Keratinocyte (primary cell): ENCODE data around the gene MGAT5B. TPM values are rescaled to one million over a fixed set of nuclear protein-coding genes. Genes with fewer than 3 reads are reported as not detected.
"Not testable (repeated sequence)": the region's sequence is repeated elsewhere in the genome, so short reads cannot be mapped to it uniquely, and the experiment has no call there.

ENCODE experiments used
- DNase-seq: peaks from one replicate; pipeline ENCODE4 v3.0.0-alpha.2; 2011; ENCODE audit warnings: low read depth, missing footprints, low spot score
- FAIRE-seq: peaks from 2 replicates; lab custom pipeline; 2011; peaks lifted over from hg19 to GRCh38; lab: Jason Lieb, UNC
- H2AFZ ChIP-seq: 2 replicates; pipeline ENCODE4 v1.6.0; 2012; ENCODE audit warnings: low read length, control low read depth, inconsistent platforms; ENCODE audit not compliant: control insufficient read depth
- H3K27ac ChIP-seq: 2 replicates; pipeline ENCODE4 v1.5.1; 2011; ENCODE audit warnings: low read length; ENCODE audit not compliant: control insufficient read depth, insufficient read depth
- H3K27me3 ChIP-seq: 3 replicates; pipeline ENCODE4 v1.6.0; 2011; ENCODE audit warnings: low read length; ENCODE audit not compliant: control insufficient read depth, insufficient read depth; ENCODE audit errors: extremely low read depth
- H3K36me3 ChIP-seq, 2 experiments: 2 replicates in 1 of 2; 3 replicates in 1 of 2; pipeline ENCODE4 v1.5.1; 2011; ENCODE audit warnings: low read length in 2 of 2, mild to moderate bottlenecking in 1 of 2; ENCODE audit not compliant: control insufficient read depth in 2 of 2, insufficient read depth in 2 of 2; ENCODE audit errors: extremely low read depth in 1 of 2
- H3K4me1 ChIP-seq: 3 replicates; pipeline ENCODE4 v1.5.1; 2011; ENCODE audit warnings: low read length; ENCODE audit not compliant: control insufficient read depth, insufficient read depth; ENCODE audit errors: extremely low read depth
- H3K4me2 ChIP-seq: 3 replicates; pipeline ENCODE4 v1.6.0; 2011; ENCODE audit warnings: low read depth, low read length; ENCODE audit not compliant: control insufficient read depth, insufficient read depth; ENCODE audit errors: extremely low read depth
- H3K4me3 ChIP-seq, 3 experiments: fragments of 200-600 bp in 1 of 3; sonication (generic) in 1 of 3; 2 replicates in 2 of 3; 3 replicates in 1 of 3; pipeline ENCODE4 v1.5.1; 2011 to 2016; ENCODE audit warnings: low read length in 3 of 3, mild to moderate bottlenecking in 3 of 3, control low read depth in 2 of 3, inconsistent platforms in 1 of 3, low read depth in 1 of 3, mixed read lengths in 1 of 3, mixed run types in 1 of 3, moderate library complexity in 1 of 3; ENCODE audit not compliant: control insufficient read depth in 2 of 3, insufficient read depth in 2 of 3; ENCODE audit errors: extremely low read depth in 1 of 3
- H3K79me2 ChIP-seq: 2 replicates; pipeline ENCODE4 v1.6.0; 2012; ENCODE audit warnings: low read length; ENCODE audit not compliant: control insufficient read depth, insufficient read depth
- H3K9ac ChIP-seq: 3 replicates; pipeline ENCODE4 v1.6.0; 2011; ENCODE audit warnings: low read length; ENCODE audit not compliant: control insufficient read depth, insufficient read depth; ENCODE audit errors: extremely low read depth
- H3K9me1 ChIP-seq: 3 replicates; pipeline ENCODE4 v1.6.0; 2011; ENCODE audit warnings: low read length; ENCODE audit not compliant: control insufficient read depth, insufficient read depth; ENCODE audit errors: extremely low read depth
- H3K9me3 ChIP-seq: 2 replicates; pipeline ENCODE4 v1.5.1; 2012; ENCODE audit warnings: low read depth, low read length; ENCODE audit not compliant: control insufficient read depth
- H4K20me1 ChIP-seq: 3 replicates; pipeline ENCODE4 v1.6.0; 2011; ENCODE audit warnings: low read length; ENCODE audit not compliant: control insufficient read depth, insufficient read depth; ENCODE audit errors: extremely low read depth
- CTCF ChIP-seq, 3 experiments: IDR thresholded peaks in 1 of 3; conservative IDR thresholded peaks in 1 of 3; optimal IDR thresholded peaks in 1 of 3; 2 replicates in 2 of 3; 3 replicates in 1 of 3; pipeline versions ENCODE3 to v1.5.1; 2011; ENCODE audit warnings: low read length in 3 of 3, mild to moderate bottlenecking in 3 of 3, moderate library complexity in 2 of 3, control low read depth in 1 of 3, inconsistent platforms in 1 of 3; ENCODE audit not compliant: insufficient read depth in 2 of 3; ENCODE audit errors: extremely low read depth in 1 of 3
- EZH2 ChIP-seq: IDR thresholded peaks from one replicate; pipeline ENCODE4 v1.6.1; 2012; ENCODE audit warnings: inconsistent platforms, mild to moderate bottlenecking, low read length, moderate library complexity
- dilution Hi-C: fragments of 300-500 bp; cut with MboI; formaldehyde crosslinking; loops from one replicate; pipeline ENCODE4 v1.7.0; 2020; ENCODE audit warnings: low sequenced_read_pairs; ENCODE audit not compliant: extremely low pct_ligation_motif_present
- polyA plus RNA-seq, 5 experiments: library from polyadenylated mRNA; depleted of rRNA in 3 of 5; stranded (reverse) in 3 of 5; stranded (forward) in 1 of 5; unstranded in 1 of 5; fragments of >200 nt; gene quantifications; 1 replicate in 1 of 5; 2 replicates in 3 of 5; 3 replicates in 1 of 5; pipeline versions ENCODE4 v1.2.1 to v1.2.3, GENCODE V29; 2011 to 2012; ENCODE audit warnings: missing spikeins in 2 of 5, low read depth in 1 of 5, low replicate concordance in 1 of 5

The MGAT5B gene
- polyA plus RNA-seq, 1 donor (not counting 4 experiments of a cell fraction or from before 2014, with no cell fraction given): 0.29 TPM

DNA sequence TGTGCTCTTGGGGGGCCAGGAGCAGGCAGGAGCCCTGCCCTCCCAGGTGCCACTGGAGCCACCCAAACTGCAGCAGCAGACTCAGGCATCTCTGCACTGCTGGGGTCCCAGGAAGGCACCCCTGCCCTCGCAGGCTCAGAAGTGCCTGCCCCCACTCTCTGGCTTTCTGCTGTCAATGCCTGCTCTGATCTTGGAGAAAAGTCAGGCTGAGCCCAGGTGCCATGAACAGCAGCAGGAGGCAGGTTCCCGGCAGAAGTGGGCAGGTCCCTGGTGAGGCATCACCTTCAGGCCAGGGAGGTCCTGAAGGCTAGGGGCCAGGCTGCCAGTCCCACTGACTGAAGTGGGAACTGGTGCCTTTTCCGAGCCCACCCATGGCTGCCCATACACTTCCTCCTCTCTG, 106.5 kb downstream of the MGAT5B start:
- Histone ChIP-seq H3K27ac (no peak overlapping the region), H3K9me3 (no peaks in the 10 kb centered on the region), H3K9me1 (no peaks in the 10 kb centered on the region), H3K27me3 (peaks cover 29% of the 10 kb centered on the region), H4K20me1 (no peaks in the 10 kb centered on the region), H3K4me3 (no peak overlapping the region), H3K36me3 (no peaks in the 10 kb centered on the region), H3K79me2 (no peaks in the 10 kb centered on the region), H3K4me1 (no peaks in the 10 kb centered on the region), H2AFZ (no peak overlapping the region), H3K9ac (no peak overlapping the region), H3K4me2 (no peak overlapping the region)
- no peak for TF ChIP-seq CTCF (optimal IDR thresholded peaks at IDR 0.05 in 1 of 3, IDR thresholded peaks at IDR 0.05 in 1 of 3, conservative IDR thresholded peaks at IDR 0.05 in 1 of 3; ENCODE audit: extremely low read depth in 1 of 3, insufficient read depth in 2 of 3, low read length in 3 of 3)
- no peak for TF ChIP-seq EZH2
- DNase-seq (no peak), FAIRE-seq (no peak)
- dilution Hi-C loops: loop anchor here (25.0 kb wide), 1 partner anchor 87 kb away; no protein-coding TSS in a partner anchor

DNA sequence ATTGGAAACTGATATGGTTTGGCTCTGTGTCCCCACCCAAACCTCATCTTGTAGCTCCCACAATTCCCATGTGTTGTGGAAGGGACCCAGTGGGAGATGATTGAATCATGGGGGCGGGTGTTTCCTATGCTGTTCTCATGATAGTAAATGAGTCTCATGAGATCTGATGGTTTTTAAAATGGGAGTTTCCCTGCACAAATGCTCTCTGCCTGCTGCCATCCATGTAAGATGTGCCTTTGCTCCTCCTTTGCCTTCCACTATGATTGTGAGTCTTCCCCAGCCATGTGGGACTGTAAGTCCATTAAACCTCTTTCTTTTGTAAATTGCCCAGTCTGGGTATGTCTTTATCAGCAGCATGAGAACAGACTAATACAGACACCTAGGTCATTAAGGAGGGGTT, 109.8 kb downstream of the MGAT5B start:
- H3K4me2 ChIP-seq, H3K79me2 ChIP-seq, H3K9me1 ChIP-seq, H4K20me1 ChIP-seq, H3K4me1 ChIP-seq, FAIRE-seq, H2AFZ ChIP-seq, H3K27ac ChIP-seq, H3K9me3 ChIP-seq, DNase-seq, H3K4me3 ChIP-seq, H3K9ac ChIP-seq, H3K36me3 ChIP-seq: not testable (repeated sequence)
- H3K27me3 ChIP-seq: peaks cover 21% of the 10 kb centered on the region
- dilution Hi-C loops: loop anchor here (25.0 kb wide), 1 partner anchor 91 kb away; no protein-coding TSS in a partner anchor
